ENCODE results near the gene PINLYP.

DNA sequence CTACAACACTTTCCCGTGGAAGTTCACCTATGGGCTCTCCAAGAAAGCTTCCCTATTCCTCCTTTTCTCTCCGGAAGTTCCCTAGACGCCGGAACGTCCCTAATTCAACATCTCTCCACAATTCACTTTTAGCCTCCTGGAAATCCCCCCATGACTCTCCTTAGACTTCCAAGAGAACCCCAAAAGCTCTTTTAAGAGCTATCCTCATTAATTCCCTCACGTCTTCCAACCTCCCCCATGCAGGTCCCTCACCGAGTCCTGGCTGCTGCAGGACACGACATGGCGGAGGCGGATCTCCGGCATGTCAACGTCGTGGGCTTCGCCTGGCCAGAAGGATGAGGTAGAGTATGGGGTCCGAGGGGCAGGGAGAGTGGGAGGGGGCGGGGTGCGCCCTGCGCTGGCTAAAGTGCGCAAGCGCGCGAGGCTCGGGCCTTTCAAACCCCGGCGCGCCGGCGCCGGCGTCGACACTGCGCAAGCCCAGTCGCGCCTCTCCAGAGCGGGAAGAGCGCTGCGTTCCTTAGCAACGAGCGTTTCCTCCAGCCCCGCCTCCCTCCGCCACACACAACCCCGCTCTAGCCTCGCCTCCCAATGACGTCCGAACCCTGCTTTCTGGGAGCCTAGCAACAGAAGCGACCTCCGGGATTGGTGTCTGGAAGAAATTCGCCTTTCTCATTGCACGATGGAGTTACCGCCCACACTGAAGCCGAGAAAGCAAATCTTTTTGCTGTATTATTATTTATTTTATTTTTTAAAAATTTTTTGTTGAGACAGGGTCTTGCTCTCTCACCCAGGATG is at the start of gene PINLYP, which contains the start of gene XRCC1:
- TF ChIP-seq, protein P1, sequence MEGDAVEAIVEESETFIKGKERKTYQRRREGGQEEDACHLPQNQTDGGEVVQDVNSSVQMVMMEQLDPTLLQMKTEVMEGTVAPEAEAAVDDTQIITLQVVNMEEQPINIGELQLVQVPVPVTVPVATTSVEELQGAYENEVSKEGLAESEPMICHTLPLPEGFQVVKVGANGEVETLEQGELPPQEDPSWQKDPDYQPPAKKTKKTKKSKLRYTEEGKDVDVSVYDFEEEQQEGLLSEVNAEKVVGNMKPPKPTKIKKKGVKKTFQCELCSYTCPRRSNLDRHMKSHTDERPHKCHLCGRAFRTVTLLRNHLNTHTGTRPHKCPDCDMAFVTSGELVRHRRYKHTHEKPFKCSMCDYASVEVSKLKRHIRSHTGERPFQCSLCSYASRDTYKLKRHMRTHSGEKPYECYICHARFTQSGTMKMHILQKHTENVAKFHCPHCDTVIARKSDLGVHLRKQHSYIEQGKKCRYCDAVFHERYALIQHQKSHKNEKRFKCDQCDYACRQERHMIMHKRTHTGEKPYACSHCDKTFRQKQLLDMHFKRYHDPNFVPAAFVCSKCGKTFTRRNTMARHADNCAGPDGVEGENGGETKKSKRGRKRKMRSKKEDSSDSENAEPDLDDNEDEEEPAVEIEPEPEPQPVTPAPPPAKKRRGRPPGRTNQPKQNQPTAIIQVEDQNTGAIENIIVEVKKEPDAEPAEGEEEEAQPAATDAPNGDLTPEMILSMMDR (IDR thresholded peaks at IDR 0.05), result no peak
- TF ChIP-seq POLR2A (IDR thresholded peaks at IDR 0.05), result peak; percentile 37

Data from right lobe of liver (tissue), 4 donors.